ENCODE data around the gene MCTP2. TPM values are rescaled to one million over a fixed set of nuclear protein-coding genes. Genes with fewer than 3 reads are reported as not detected.

MCTP2 gene
- total RNA-seq, 2 donors from 2014 or later = 262 to 344 TPM

GRCh38 chr15:94367726-94368535 lies 136.6 kb downstream of the MCTP2 start:
- H3K27me3 Mint-ChIP-seq = no peaks in the 10 kb centered on the region
- DNase-seq (ENCODE audit: low spot score) (no peak), ATAC-seq (no peak)
- H3K9me3 Mint-ChIP-seq = no peaks in the 10 kb centered on the region
- H3K27ac Mint-ChIP-seq = peak overlapping the region; percentile 57 to 72
- no peak overlapping the region for H3K4me3 Mint-ChIP-seq
- H3K4me1 Mint-ChIP-seq (ENCODE audit: low read depth in 2 of 2) = peaks cover 17 to 23% of the 10 kb centered on the region in 2 donors
- H3K36me3 Mint-ChIP-seq = peaks cover 41% of the 10 kb centered on the region

GRCh38 chr15:94370206-94370935 lies 139.0 kb downstream of the MCTP2 start:
- Mint-ChIP-seq H3K27ac (peak overlapping the region in 1 of 2 donors; percentile 12), H3K36me3 (peaks cover 40% of the 10 kb centered on the region), H3K4me3 (no peak overlapping the region), H3K9me3 (no peaks in the 10 kb centered on the region), H3K27me3 (no peaks in the 10 kb centered on the region), H3K4me1 (ENCODE audit: low read depth in 2 of 2) (peaks cover 10 to 20% of the 10 kb centered on the region in 2 donors)
- DNase-seq (ENCODE audit: low spot score) = no peak
- no peak for ATAC-seq

- no peak overlapping the region for H3K27ac Mint-ChIP-seq
- H3K9me3 Mint-ChIP-seq = no peaks in the 10 kb centered on the region
- no peak for DNase-seq (ENCODE audit: low spot score)
- no peak overlapping the region for H3K4me3 Mint-ChIP-seq
- no peak for ATAC-seq
- H3K36me3 Mint-ChIP-seq = peaks cover 40% of the 10 kb centered on the region
- H3K27me3 Mint-ChIP-seq = no peaks in the 10 kb centered on the region
- peaks cover 10 to 20% of the 10 kb centered on the region in 2 donors for H3K4me1 Mint-ChIP-seq (ENCODE audit: low read depth in 2 of 2)
Measured at GRCh38 chr15:94370936-94371285, 139.6 kb downstream of the MCTP2 start.

GRCh38 chr15:94372821-94373220 lies 141.5 kb downstream of the MCTP2 start:
- H3K36me3 Mint-ChIP-seq = peaks cover 41% of the 10 kb centered on the region
- H3K27ac Mint-ChIP-seq = no peak overlapping the region
- DNase-seq (ENCODE audit: low spot score) = no peak
- no peaks in the 10 kb centered on the region for H3K27me3 Mint-ChIP-seq
- H3K4me3 Mint-ChIP-seq = no peak overlapping the region
- no peak for ATAC-seq
- H3K9me3 Mint-ChIP-seq = no peaks in the 10 kb centered on the region
- peaks cover 9 to 19% of the 10 kb centered on the region in 2 donors for H3K4me1 Mint-ChIP-seq (ENCODE audit: low read depth in 2 of 2)

- H3K4me3 Mint-ChIP-seq = no peak overlapping the region
- no peaks in the 10 kb centered on the region for H3K9me3 Mint-ChIP-seq
- ATAC-seq (no peak), DNase-seq (ENCODE audit: low spot score) (no peak)
- H3K27me3 Mint-ChIP-seq = no peaks in the 10 kb centered on the region
- H3K27ac Mint-ChIP-seq = no peak overlapping the region
- peaks cover 28% of the 10 kb centered on the region for H3K36me3 Mint-ChIP-seq
- H3K4me1 Mint-ChIP-seq (ENCODE audit: low read depth in 2 of 2) = peaks cover 30 to 31% of the 10 kb centered on the region in 2 donors
Measured at GRCh38 chr15:94375997-94376396, 144.6 kb downstream of the MCTP2 start.

- Mint-ChIP-seq H3K9me3 (no peaks in the 10 kb centered on the region), H3K36me3 (peaks cover 51% of the 10 kb centered on the region), H3K27ac (no peak overlapping the region), H3K4me1 (ENCODE audit: low read depth in 2 of 2) (peaks cover 47 to 58% of the 10 kb centered on the region in 2 donors), H3K4me3 (no peak overlapping the region), H3K27me3 (no peaks in the 10 kb centered on the region)
- DNase-seq (ENCODE audit: low spot score) (no peak), ATAC-seq (no peak)
Measured at GRCh38 chr15:94379986-94380385, 148.6 kb downstream of the MCTP2 start.

GRCh38 chr15:94380798-94381197 lies 149.4 kb downstream of the MCTP2 start:
- H3K27ac Mint-ChIP-seq = no peak overlapping the region
- H3K4me3 Mint-ChIP-seq = no peak overlapping the region
- no peaks in the 10 kb centered on the region for H3K27me3 Mint-ChIP-seq
- H3K36me3 Mint-ChIP-seq = peaks cover 54% of the 10 kb centered on the region
- DNase-seq (ENCODE audit: low spot score) = no peak
- ATAC-seq = no peak
- no peaks in the 10 kb centered on the region for H3K9me3 Mint-ChIP-seq
- peaks cover 47 to 58% of the 10 kb centered on the region in 2 donors for H3K4me1 Mint-ChIP-seq (ENCODE audit: low read depth in 2 of 2)

- no peak overlapping the region for H3K4me3 Mint-ChIP-seq
- H3K4me1 Mint-ChIP-seq (ENCODE audit: low read depth in 2 of 2) = peaks cover 47 to 60% of the 10 kb centered on the region in 2 donors
- peak; percentile 17 to 43 for ATAC-seq
- H3K9me3 Mint-ChIP-seq = no peaks in the 10 kb centered on the region
- no peak for DNase-seq (ENCODE audit: low spot score)
- peak overlapping the region; percentile 27 to 50 for H3K27ac Mint-ChIP-seq
- peaks cover 58% of the 10 kb centered on the region for H3K36me3 Mint-ChIP-seq
- H3K27me3 Mint-ChIP-seq = no peaks in the 10 kb centered on the region
Measured at GRCh38 chr15:94381384-94381783, 150.0 kb downstream of the MCTP2 start.

- Mint-ChIP-seq H3K4me3 (no peak overlapping the region), H3K9me3 (no peaks in the 10 kb centered on the region), H3K27me3 (no peaks in the 10 kb centered on the region), H3K4me1 (ENCODE audit: low read depth in 2 of 2) (peaks cover 53 to 70% of the 10 kb centered on the region in 2 donors), H3K36me3 (peaks cover 56% of the 10 kb centered on the region), H3K27ac (peak overlapping the region; percentile 24 to 60)
- ATAC-seq (no peak), DNase-seq (ENCODE audit: low spot score) (no peak)
Measured at GRCh38 chr15:94383041-94383440, 151.7 kb downstream of the MCTP2 start.

GRCh38 chr15:94383706-94384105 lies 152.3 kb downstream of the MCTP2 start:
- Mint-ChIP-seq H3K9me3 (no peaks in the 10 kb centered on the region), H3K36me3 (peaks cover 57% of the 10 kb centered on the region), H3K27ac (no peak overlapping the region), H3K27me3 (no peaks in the 10 kb centered on the region), H3K4me1 (ENCODE audit: low read depth in 2 of 2) (peaks cover 55 to 70% of the 10 kb centered on the region in 2 donors), H3K4me3 (no peak overlapping the region)
- no peak for ATAC-seq
- no peak for DNase-seq (ENCODE audit: low spot score)

- no peak overlapping the region for H3K27ac Mint-ChIP-seq
Measured at GRCh38 chr15:94385441-94385840, 154.1 kb downstream of the MCTP2 start.

GRCh38 chr15:94386351-94386750 lies 155.0 kb downstream of the MCTP2 start:
- peaks cover 58% of the 10 kb centered on the region for H3K36me3 Mint-ChIP-seq
- no peaks in the 10 kb centered on the region for H3K9me3 Mint-ChIP-seq
- H3K4me1 Mint-ChIP-seq (ENCODE audit: low read depth in 2 of 2) = peaks cover 43 to 52% of the 10 kb centered on the region in 2 donors

More at GRCh38 chr15:94385441-94385840, 154.1 kb downstream of the MCTP2 start:
- DNase-seq (ENCODE audit: low spot score) = no peak
- Mint-ChIP-seq H3K36me3 (peaks cover 57% of the 10 kb centered on the region), H3K27me3 (no peaks in the 10 kb centered on the region), H3K4me3 (no peak overlapping the region), H3K4me1 (ENCODE audit: low read depth in 2 of 2) (peaks cover 49 to 61% of the 10 kb centered on the region in 2 donors), H3K9me3 (no peaks in the 10 kb centered on the region)
- ATAC-seq = no peak

GRCh38 chr15:94387442-94387841 lies 156.1 kb downstream of the MCTP2 start:
- DNase-seq (ENCODE audit: low spot score) = no peak
- Mint-ChIP-seq H3K27ac (peak overlapping the region; percentile 60 to 87), H3K27me3 (no peaks in the 10 kb centered on the region), H3K36me3 (peaks cover 54% of the 10 kb centered on the region), H3K4me1 (ENCODE audit: low read depth in 2 of 2) (peaks cover 38 to 41% of the 10 kb centered on the region in 2 donors), H3K9me3 (no peaks in the 10 kb centered on the region), H3K4me3 (peak overlapping the region; percentile 32)
- ATAC-seq = peak in 1 of 2 donors; percentile 28

More at GRCh38 chr15:94386351-94386750, 155.0 kb downstream of the MCTP2 start:
- peak overlapping the region; percentile 60 to 87 for H3K27ac Mint-ChIP-seq
- DNase-seq (ENCODE audit: low spot score) (no peak), ATAC-seq (no peak)
- H3K27me3 Mint-ChIP-seq = no peaks in the 10 kb centered on the region
- H3K4me3 Mint-ChIP-seq = no peak overlapping the region

- H3K9me3 Mint-ChIP-seq = no peaks in the 10 kb centered on the region
- peak; percentile 70 to 75 for ATAC-seq
- H3K27ac Mint-ChIP-seq = peak overlapping the region; percentile 60 to 87
- peaks cover 35 to 36% of the 10 kb centered on the region in 2 donors for H3K4me1 Mint-ChIP-seq (ENCODE audit: low read depth in 2 of 2)
- no peaks in the 10 kb centered on the region for H3K27me3 Mint-ChIP-seq
- peak overlapping the region; percentile 32 for H3K4me3 Mint-ChIP-seq
- peaks cover 49% of the 10 kb centered on the region for H3K36me3 Mint-ChIP-seq
- DNase-seq (ENCODE audit: low spot score) = no peak
Measured at GRCh38 chr15:94387849-94388441, 156.6 kb downstream of the MCTP2 start.
